Measurements from ENCODE around the gene GAS2L3. TPM values are rescaled to one million over a fixed set of nuclear protein-coding genes. Genes with fewer than 3 reads are reported as not detected.

The GAS2L3 gene
- total RNA-seq, 1 donor from 2014 or later, result 5.2 TPM

GRCh38 chr12:100539202-100539601, 34.3 kb upstream of the GAS2L3 start:
- Mint-ChIP-seq H3K9me3 (ENCODE audit: unreplicated experiment) (no peaks in the 10 kb centered on the region), H3K4me3 (ENCODE audit: unreplicated experiment) (no peak overlapping the region), H3K27ac (ENCODE audit: unreplicated experiment) (no peak overlapping the region), H3K27me3 (ENCODE audit: low read depth, unreplicated experiment) (no peaks in the 10 kb centered on the region), H3K4me1 (ENCODE audit: low read depth, unreplicated experiment) (no peaks in the 10 kb centered on the region), H3K36me3 (ENCODE audit: low read depth, unreplicated experiment) (no peaks in the 10 kb centered on the region)
- Histone ChIP-seq H3K9ac (ENCODE audit: low read length) (no peak overlapping the region), H3K4me1 (ENCODE audit: insufficient read depth, low read length) (no peaks in the 10 kb centered on the region), H2AFZ (ENCODE audit: low read depth, low read length) (no peak overlapping the region), H3K9me3 (ENCODE audit: insufficient read depth, low read depth, low read length) (no peaks in the 10 kb centered on the region), H3K27ac (ENCODE audit: low read depth, low read length) (no peak overlapping the region), H4K20me1 (ENCODE audit: insufficient read depth, low read length) (no peaks in the 10 kb centered on the region), H3K36me3 (ENCODE audit: insufficient read depth, low read length) (no peaks in the 10 kb centered on the region), H3K4me3 (ENCODE audit: insufficient read depth, low read depth, low read length) (no peak overlapping the region), H3K27me3 (ENCODE audit: insufficient read depth, low read length) (peaks cover 2% of the 10 kb centered on the region), H3K4me2 (ENCODE audit: low read length) (no peak overlapping the region), H3K79me2 (ENCODE audit: insufficient read depth, low read length) (no peaks in the 10 kb centered on the region)
- DNase-seq (ENCODE audit: low read depth), result peak; percentile 31
- FAIRE-seq, result no peak
- TF ChIP-seq CTCF (IDR thresholded peaks at IDR 0.05; ENCODE audit: insufficient read depth, low read depth, low read length) (no peak), EZH2 (IDR thresholded peaks at IDR 0.05; ENCODE audit: insufficient read depth, low read length) (no peak)

GRCh38 chr12:100544165-100544564, 29.3 kb upstream of the GAS2L3 start:
- H3K4me1 Mint-ChIP-seq (ENCODE audit: low read depth, unreplicated experiment), result no peaks in the 10 kb centered on the region
- H4K20me1 ChIP-seq (ENCODE audit: insufficient read depth, low read length), result no peaks in the 10 kb centered on the region

More at GRCh38 chr12:100544165-100544564, 29.3 kb upstream of the GAS2L3 start:
- TF ChIP-seq EZH2 (IDR thresholded peaks at IDR 0.05; ENCODE audit: insufficient read depth, low read length) (no peak), CTCF (IDR thresholded peaks at IDR 0.05; ENCODE audit: insufficient read depth, low read depth, low read length) (no peak)
- peaks cover 4% of the 10 kb centered on the region for H3K27me3 Mint-ChIP-seq (ENCODE audit: low read depth, unreplicated experiment)
- H3K9me3 Mint-ChIP-seq (ENCODE audit: unreplicated experiment), result no peaks in the 10 kb centered on the region
- H3K27ac ChIP-seq (ENCODE audit: low read depth, low read length), result no peak overlapping the region
- H3K79me2 ChIP-seq (ENCODE audit: insufficient read depth, low read length), result no peaks in the 10 kb centered on the region
- H3K4me3 ChIP-seq (ENCODE audit: insufficient read depth, low read depth, low read length), result no peak overlapping the region
- H3K36me3 Mint-ChIP-seq (ENCODE audit: low read depth, unreplicated experiment), result no peaks in the 10 kb centered on the region
- no peak overlapping the region for H2AFZ ChIP-seq (ENCODE audit: low read depth, low read length)
- peaks cover 2% of the 10 kb centered on the region for H3K27me3 ChIP-seq (ENCODE audit: insufficient read depth, low read length)
- H3K36me3 ChIP-seq (ENCODE audit: insufficient read depth, low read length), result no peaks in the 10 kb centered on the region
- no peak overlapping the region for H3K27ac Mint-ChIP-seq (ENCODE audit: unreplicated experiment)
- FAIRE-seq, result no peak
- no peaks in the 10 kb centered on the region for H3K4me1 ChIP-seq (ENCODE audit: insufficient read depth, low read length)
- no peak overlapping the region for H3K4me3 Mint-ChIP-seq (ENCODE audit: unreplicated experiment)
- H3K4me2 ChIP-seq (ENCODE audit: low read length), result no peak overlapping the region
- no peak for DNase-seq (ENCODE audit: low read depth)
- H3K9me3 ChIP-seq (ENCODE audit: insufficient read depth, low read depth, low read length), result no peaks in the 10 kb centered on the region
- H3K9ac ChIP-seq (ENCODE audit: low read length), result no peak overlapping the region
